ENCODE results near the gene NHLH2. TPM values are rescaled to one million over a fixed set of nuclear protein-coding genes. Genes with fewer than 3 reads are reported as not detected.

The NHLH2 gene
- polyA plus RNA-seq, 1 donor from 2014 or later, result 0.31 TPM

- H3F3A ChIP-seq (ENCODE audit: insufficient read depth, low read length, poor library complexity, severe bottlenecking), result no peaks in the 10 kb centered on the region
- H3K27ac ChIP-seq (ENCODE audit: low read length), result no peak overlapping the region
- no peak overlapping the region for H2AFZ ChIP-seq (ENCODE audit: low read depth, low read length)
- H3K36me3 ChIP-seq (ENCODE audit: insufficient read depth, low read length), result no peaks in the 10 kb centered on the region
- no peak overlapping the region for H3K9ac ChIP-seq (ENCODE audit: low read length)
- no peaks in the 10 kb centered on the region for H3K79me2 ChIP-seq (replicated peaks; ENCODE audit: insufficient read depth, low read length)
- H3K4me3 ChIP-seq (ENCODE audit: low read length), result no peak overlapping the region
- H3K9me3 ChIP-seq (ENCODE audit: low read length), result no peaks in the 10 kb centered on the region
- H3K27me3 ChIP-seq (ENCODE audit: insufficient read depth, low read depth, low read length), result no peaks in the 10 kb centered on the region
- no peaks in the 10 kb centered on the region for H3K9me2 ChIP-seq (ENCODE audit: insufficient read depth, low read length)
- no peak overlapping the region for H3K4me2 ChIP-seq (ENCODE audit: low read length)
- H4K20me1 ChIP-seq (ENCODE audit: insufficient read depth), result no peaks in the 10 kb centered on the region
- TF ChIP-seq TAF1 (IDR thresholded peaks at IDR 0.05; ENCODE audit: low read depth) (no peak), MXI1 (conservative IDR thresholded peaks at IDR 0.05; ENCODE audit: poor library complexity, severe bottlenecking) (no peak), SMC3 (conservative IDR thresholded peaks at IDR 0.05; ENCODE audit: poor library complexity) (no peak), RAD21 (conservative IDR thresholded peaks at IDR 0.05) (no peak), EP300 (conservative IDR thresholded peaks at IDR 0.05; ENCODE audit: poor library complexity, severe bottlenecking) (no peak), EZH2 (IDR thresholded peaks at IDR 0.05; ENCODE audit: borderline replicate concordance, insufficient read depth, low read length, poor library complexity, severe bottlenecking) (no peak), CTCF (IDR thresholded peaks at IDR 0.05; ENCODE audit: poor library complexity, severe bottlenecking) (no peak)
Measured at GRCh38 chr1:115829947-115830346, 11.0 kb downstream of the NHLH2 start.

GRCh38 chr1:115829023-115829674 is 11.8 kb downstream of the NHLH2 start:
- Histone ChIP-seq H3K27ac (ENCODE audit: low read length) (no peak overlapping the region), H4K20me1 (ENCODE audit: insufficient read depth) (no peaks in the 10 kb centered on the region), H3K9ac (ENCODE audit: low read length) (no peak overlapping the region)

More at GRCh38 chr1:115829023-115829674, 11.8 kb downstream of the NHLH2 start:
- no peaks in the 10 kb centered on the region for H3F3A ChIP-seq (ENCODE audit: insufficient read depth, low read length, poor library complexity, severe bottlenecking)
- H3K4me3 ChIP-seq (ENCODE audit: low read length), result no peak overlapping the region
- H3K27me3 ChIP-seq (ENCODE audit: insufficient read depth, low read depth, low read length), result no peaks in the 10 kb centered on the region
- H3K36me3 ChIP-seq (ENCODE audit: insufficient read depth, low read length), result no peaks in the 10 kb centered on the region
- no peak overlapping the region for H2AFZ ChIP-seq (ENCODE audit: low read depth, low read length)
- no peaks in the 10 kb centered on the region for H3K9me3 ChIP-seq (ENCODE audit: low read length)
- H3K4me2 ChIP-seq (ENCODE audit: low read length), result no peak overlapping the region
- TF ChIP-seq EZH2 (IDR thresholded peaks at IDR 0.05; ENCODE audit: borderline replicate concordance, insufficient read depth, low read length, poor library complexity, severe bottlenecking) (no peak), POLR2AphosphoS5 (IDR thresholded peaks at IDR 0.05) (no peak), REST (IDR thresholded peaks at IDR 0.05; ENCODE audit: borderline replicate concordance) (no peak), EP300 (conservative IDR thresholded peaks at IDR 0.05; ENCODE audit: poor library complexity, severe bottlenecking) (no peak), MXI1 (conservative IDR thresholded peaks at IDR 0.05; ENCODE audit: poor library complexity, severe bottlenecking) (no peak), RAD21 (conservative IDR thresholded peaks at IDR 0.05) (no peak), SMC3 (conservative IDR thresholded peaks at IDR 0.05; ENCODE audit: poor library complexity) (no peak), CTCF (IDR thresholded peaks at IDR 0.05; ENCODE audit: poor library complexity, severe bottlenecking) (no peak), TAF1 (IDR thresholded peaks at IDR 0.05; ENCODE audit: low read depth) (no peak)
- no peaks in the 10 kb centered on the region for H3K79me2 ChIP-seq (replicated peaks; ENCODE audit: insufficient read depth, low read length)
- H3K9me2 ChIP-seq (ENCODE audit: insufficient read depth, low read length), result no peaks in the 10 kb centered on the region

Data from neural cell (in vitro differentiated cells).